ENCODE results near the gene IL4R. TPM values are rescaled to one million over a fixed set of nuclear protein-coding genes. Genes with fewer than 3 reads are reported as not detected.

IL4R gene
- total and polyA plus RNA-seq, 2 of the 8 experiments (the other 6 are each of a cell fraction or from before 2014, with no cell fraction given), result 29.1 to 29.4 TPM

DNA sequence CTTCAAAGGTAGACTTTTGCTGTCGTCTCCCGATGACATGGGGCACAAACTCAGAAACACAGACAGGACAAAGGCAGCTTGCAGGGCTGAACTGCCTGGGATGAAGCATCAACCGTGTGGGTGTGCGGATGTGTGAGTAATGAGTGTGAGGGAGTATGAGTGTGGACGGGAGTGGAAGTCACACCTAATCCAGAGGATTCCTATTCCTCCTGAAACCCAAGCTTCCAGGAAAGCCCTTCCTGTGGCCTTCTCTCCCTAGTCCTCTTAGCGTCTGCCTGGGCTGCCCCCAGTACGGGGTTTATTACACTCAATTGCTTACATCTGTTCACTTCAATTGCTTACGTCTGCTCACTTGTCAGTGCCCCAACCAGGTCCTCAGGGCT lies 2.3 kb upstream of the IL4R start (continued):
- TF ChIP-seq CTBP2 (IDR thresholded peaks at IDR 0.05; ENCODE audit: borderline replicate concordance, insufficient read depth, insufficient read length, low read length) (no peak), CHD1 (IDR thresholded peaks at IDR 0.05; ENCODE audit: low read depth, low read length) (no peak), TAF1 (IDR thresholded peaks at IDR 0.05; ENCODE audit: low read depth, low read length) (no peak), SRF (IDR thresholded peaks at IDR 0.05; ENCODE audit: low read depth, low read length) (no peak), SUZ12 (IDR thresholded peaks at IDR 0.05; ENCODE audit: low read length) (no peak), TEAD4 (IDR thresholded peaks at IDR 0.05; ENCODE audit: low read depth, low read length) (no peak)

Data from H1 (cell line).